EH (cell line): Measurements from ENCODE around the gene NDFIP1.
A peak's percentile ranks its signal among the peaks of the same experiment; 100 is the strongest.
"Not testable (repeated sequence)": the region's sequence is repeated elsewhere in the genome, so short reads cannot be mapped to it uniquely, and the experiment has no call there.

Experiments used
- DNase-seq: peaks from one replicate; pipeline ENCODE4 v3.0.0-alpha.2; 2015; ENCODE audit warnings: low read depth

The NDFIP1 gene, protein sequence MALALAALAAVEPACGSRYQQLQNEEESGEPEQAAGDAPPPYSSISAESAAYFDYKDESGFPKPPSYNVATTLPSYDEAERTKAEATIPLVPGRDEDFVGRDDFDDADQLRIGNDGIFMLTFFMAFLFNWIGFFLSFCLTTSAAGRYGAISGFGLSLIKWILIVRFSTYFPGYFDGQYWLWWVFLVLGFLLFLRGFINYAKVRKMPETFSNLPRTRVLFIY

DNA sequence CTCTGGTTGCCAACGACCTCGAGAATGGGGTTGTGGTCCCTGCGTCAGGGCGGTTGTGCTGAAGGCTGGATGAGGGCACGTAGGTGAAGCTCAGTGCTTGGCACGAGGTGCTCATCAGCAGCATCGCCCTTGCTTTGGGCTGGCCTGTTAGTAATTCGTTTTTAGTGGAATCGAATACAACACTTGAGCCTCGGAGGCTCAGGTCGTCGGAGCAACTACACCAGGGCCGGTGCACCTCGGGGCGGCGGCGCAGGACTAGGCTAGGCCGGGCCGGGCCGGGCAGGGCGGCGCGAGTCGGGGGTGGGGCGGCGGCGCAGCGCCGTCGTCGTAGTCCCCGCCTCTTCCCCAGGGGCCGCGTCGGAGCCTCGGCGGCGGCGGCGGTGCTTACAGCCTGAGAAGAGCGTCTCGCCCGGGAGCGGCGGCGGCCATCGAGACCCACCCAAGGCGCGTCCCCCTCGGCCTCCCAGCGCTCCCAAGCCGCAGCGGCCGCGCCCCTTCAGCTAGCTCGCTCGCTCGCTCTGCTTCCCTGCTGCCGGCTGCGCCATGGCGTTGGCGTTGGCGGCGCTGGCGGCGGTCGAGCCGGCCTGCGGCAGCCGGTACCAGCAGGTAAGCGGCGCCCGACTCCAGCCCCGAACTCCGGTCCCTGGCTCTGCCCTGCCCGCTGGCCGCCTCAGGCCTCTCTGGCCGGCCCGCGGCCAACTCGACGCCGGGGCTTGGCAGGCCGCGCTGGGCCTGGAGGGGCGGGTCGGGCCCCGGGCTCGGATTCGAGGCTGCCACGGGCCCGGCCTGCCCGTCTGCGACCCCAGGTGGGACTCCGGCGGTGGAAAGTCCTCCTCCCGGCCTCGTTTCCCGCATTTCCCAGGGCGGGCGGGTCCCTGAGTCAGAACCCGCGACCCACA lies at the start of gene NDFIP1:
Gene NDFIP1, plus strand, starts transcription at position 348 of the 899 bp plus-strand sequence. Its CDS starts 196 bp downstream, at position 544.
- peak; percentile 85 for DNase-seq

DNA sequence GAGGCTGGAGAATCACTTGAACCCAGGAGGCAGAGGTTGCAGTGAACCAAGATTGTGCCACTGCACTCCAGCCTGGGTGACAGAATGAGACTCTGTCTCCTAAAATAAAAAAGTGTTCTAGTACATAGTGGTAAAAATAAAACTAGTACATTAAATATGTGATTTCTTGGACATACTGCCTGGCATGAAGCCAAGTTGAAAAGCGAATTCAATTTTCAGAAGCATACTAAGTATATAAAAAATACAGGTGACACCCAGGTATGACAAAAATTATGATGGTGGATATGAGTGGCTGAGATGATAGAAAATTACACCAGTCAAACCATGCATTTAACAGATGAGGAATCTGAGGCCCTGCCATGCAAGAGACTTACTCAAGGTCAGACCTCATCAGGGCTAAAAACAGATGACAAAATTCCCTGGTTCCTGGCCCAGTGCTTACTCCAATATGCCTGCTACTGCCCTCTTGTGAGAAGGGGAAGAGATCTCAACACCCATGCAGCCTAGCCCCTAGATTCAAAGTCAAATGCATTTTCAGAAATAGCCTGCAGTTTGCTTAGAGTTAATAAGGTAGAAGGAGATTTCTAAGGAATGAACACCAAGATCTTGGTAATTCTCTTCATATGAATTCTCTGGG lies 49.2 kb upstream of the NDFIP1 start:
- peak; percentile 46 for DNase-seq

DNA sequence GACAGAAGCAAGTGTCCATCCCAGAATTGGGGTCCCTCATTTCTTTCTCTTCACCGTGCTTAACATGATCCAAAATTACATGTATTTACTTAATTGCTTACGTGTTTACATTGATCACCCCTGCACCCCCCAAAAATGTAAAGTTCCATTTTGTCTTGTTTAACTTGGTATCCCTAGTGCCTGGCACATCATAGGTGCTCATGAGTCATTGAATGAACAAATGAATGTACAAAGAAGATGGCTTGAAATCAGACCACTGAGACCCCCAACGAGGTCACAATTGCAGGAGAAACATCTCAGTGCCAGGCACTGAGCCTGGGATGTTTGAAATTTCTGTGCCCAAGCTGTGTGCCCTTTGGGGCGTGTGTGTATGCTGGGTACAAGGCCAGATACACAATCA lies 45.2 kb upstream of the NDFIP1 start:
- no peak for DNase-seq

DNA sequence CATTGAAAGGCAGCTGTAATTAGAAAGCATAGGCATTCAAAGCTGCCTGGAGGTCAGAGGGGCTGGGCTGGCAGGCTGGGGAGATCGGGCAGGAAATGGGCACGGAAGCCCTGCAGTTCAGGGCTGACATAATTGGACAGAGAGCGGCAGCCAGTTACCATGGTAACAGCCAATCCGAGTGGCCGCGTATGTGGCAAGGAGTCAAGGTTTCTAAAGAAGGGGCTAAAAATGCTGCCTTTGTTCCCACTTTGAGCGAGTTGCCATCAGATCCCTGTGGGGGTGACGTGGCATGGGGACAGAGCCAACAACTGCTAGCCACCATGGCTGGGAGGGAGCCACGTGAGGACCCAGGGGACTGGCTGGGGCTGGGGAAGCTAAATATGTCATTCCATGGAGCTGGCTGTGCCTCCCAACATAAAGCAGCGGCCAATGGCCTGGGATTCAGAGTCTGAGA lies 44.7 kb upstream of the NDFIP1 start:
- peak; percentile 74 for DNase-seq

DNA sequence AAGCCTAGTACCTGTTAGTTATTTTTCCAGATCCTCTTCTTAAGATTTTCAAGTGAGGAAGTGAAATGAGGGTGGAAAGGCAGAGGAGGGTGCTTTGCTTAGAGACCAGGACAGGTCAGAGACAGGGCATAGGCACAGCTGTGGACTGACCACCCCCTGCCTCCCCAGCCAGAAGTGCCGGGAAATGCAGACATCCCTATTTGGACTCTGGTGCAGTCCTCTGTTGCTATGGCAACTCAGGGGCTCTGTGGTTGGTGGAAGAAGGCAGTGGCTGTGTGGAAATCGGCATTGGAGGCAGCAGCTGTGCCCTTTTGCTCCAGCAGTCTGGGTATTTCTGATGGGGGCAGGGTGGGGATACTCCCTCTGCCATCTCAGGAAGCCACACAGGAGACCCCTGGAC lies 43.3 kb upstream of the NDFIP1 start:
- DNase-seq = peak; percentile 49

DNA sequence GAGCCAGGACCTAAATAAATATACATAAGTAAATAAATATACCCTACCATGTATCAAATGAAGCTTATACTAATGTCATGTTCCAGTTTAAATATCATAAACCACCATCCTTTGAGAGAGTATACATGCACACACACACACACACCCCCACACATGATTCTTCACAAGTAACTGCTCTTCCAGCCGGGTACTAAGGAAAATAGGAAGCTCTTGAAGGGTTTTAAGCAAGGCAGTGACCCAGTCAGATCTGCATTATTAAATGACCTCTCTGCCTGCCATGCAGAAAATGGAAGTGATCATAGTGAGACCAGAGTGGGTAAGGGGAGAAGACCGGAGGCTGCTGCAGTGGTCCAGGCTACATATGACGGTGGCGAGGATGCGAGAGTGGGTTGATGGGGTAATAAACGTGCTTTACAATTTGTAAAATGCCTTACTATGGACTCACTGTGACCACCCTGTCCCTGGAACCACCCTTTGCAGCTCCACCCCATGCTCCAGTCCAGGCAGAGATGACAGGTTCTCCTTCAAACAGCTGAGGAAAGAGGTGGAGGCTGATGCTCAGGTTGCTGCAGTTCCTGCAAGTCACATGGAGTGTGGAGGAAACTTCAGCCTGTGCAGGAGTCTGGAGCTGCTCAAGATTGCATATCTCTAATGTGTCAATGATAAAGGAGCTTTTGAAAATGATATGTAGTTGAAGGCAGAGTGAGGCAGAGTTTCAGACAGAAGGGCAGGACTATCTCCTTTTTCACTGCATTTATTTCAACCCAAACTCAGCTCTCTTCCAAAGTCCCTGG lies 38.8 kb upstream of the NDFIP1 start:
- DNase-seq = no peak

DNA sequence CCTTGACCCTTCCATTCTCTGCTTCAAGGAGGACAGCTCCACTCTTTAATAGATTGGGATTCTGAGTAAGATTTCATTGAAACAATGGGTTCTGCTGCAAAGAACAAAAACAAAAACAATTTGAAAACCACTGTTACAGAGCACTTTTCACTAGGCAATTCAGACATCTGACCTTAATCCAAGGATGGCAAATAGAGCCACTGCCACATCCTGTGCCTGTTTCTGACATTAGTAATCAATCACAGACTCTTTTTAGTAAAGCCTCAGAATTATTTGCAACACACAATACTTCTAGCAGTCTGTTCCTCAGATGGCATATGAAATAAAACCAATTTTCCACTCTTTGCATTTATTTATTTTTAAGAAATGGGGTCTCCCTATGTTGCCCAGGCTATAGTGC lies 37.8 kb upstream of the NDFIP1 start:
- no peak for DNase-seq

DNA sequence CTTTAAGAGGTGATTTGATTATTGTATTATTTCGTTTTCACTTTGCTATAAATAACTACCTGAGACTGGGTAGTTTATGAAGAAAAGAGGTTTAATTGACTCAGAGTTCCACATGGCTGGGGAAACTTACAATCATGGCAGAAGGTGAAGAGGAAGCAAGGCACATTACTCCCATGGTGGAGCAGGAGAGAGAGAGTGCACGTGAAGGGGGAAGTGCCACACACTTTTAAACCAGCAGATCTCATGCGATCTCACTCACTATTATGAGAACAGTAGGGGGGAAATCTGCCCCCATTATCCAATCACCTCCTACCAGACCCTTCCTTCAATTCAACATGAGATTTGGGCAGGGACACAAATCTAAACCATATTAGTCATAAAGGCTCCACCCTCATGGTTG lies 36.1 kb upstream of the NDFIP1 start:
- DNase-seq = no peak

DNA sequence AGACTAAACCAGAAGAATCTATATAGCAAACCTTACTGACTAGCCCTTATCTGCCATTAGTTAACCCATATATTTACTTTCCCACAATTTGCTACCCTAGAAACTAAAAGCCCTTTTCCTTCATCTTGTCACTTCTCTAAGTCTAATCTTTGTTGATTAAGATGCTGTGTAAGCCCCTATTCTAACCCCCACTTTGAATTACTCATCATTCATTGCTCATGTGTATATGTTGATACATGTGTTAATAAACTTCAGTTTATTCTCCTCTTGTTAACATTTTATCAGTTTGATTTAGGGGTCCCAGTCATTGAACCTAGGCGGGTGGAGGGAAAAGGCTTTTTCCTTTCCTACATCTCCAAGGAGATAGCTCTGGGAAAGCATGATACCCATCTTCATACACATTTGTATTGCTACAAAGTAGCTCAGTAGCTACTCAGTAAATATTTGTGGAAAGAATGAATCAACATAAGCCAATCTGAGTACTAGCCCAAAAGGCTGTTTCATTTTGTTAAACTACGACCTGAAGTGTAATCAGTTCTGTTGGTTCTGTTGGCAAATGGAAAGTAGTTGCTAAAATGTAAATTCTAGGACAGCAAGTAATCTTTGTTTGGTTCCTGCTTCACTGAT lies 35.1 kb upstream of the NDFIP1 start:
- no peak for DNase-seq

DNA sequence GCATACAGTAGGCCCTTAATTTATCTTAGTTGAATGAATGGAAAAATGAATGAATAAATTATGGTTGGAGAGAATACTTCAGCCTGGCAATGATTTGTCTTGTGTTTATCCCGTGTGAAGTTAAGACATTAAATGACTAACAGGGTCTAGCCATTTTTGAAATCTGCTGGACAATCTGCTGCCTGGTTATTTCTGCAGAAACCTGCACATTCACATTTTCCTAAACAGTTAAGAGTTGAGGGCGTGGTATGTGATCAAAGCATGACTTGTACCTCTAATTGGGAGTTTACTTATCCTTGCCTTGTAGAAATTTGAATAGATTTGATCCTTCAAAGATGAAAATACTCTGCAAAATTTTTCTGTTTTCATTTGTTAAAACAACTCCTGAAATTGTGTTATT lies 34.6 kb upstream of the NDFIP1 start:
- DNase-seq = no peak

DNA sequence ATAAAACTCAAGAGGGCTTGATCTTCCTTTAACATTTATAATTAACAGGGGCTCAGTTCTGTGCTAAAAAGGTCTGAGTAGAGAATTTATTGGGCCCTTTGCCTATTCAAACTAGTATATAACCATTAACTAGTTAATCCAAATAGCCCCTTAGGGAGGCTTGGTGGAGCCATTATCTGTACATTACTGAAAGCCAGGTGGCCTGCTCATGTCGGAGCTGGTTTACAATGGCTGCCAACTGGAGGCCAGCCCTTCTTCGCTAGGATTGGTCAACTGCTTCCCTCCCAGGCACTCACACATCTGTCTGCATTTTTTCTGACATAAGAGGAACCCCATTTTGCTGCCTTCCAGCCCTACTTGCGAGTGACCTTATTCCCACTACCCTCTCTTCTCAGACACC lies 30.4 kb upstream of the NDFIP1 start:
- no peak for DNase-seq

DNA sequence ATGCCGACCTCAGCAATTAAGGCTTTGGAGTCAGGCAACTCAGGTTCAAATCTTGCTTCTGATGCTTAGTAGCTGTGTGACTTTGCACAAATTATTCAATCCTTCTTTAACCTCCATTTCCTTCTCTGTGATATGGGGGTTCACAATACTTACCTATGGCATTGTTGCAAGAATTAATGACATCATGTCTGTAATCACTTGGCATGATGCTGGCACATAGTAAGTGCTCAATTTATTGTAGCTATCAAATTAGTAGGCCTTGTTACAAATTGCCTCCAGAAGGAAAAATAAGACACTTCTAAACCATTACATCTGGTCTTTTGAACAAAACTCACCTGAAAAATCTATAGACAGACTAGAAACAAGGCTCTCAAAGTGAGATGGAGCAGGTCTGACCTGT lies 29.9 kb upstream of the NDFIP1 start:
- DNase-seq = no peak

DNA sequence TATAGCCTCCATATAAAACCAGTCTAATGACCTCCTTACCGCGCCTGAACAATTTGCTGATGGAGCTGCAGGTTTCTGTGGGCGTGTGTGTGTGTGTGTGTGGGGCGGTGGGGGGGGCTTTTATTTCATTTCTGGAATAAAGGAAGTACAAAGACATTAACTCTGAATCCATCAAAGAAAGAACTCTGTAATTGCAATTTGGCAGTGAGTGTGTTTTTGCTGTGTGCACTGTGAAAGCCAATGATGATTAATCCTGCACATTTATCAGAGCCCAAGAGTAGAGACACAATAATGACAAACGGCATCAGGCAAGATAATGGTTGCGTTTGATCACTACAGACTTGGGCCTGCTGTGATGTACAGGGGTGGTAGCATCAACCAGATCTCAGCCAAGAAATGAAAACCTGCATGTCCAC lies 29.3 kb upstream of the NDFIP1 start:
- no peak for DNase-seq

DNA sequence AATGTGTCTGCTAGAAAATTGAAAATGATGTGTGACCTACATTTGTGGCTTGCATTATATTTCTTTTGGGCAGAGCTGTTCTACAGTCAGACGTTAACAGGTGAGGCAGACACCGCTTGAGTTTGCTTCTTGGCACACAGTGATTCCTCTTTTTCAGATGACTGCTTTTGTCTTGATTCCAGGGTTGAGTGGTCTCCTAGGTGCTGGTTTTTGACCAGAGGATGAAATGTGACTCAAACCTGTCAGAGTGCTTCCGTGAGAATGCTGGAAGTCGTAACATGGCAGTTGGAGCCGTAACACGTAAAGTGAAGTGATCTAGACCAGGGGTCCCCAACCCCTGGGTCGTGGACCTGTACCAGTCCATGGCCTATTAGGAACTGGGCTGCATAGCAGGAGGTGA lies 28.3 kb upstream of the NDFIP1 start:
- DNase-seq = no peak

DNA sequence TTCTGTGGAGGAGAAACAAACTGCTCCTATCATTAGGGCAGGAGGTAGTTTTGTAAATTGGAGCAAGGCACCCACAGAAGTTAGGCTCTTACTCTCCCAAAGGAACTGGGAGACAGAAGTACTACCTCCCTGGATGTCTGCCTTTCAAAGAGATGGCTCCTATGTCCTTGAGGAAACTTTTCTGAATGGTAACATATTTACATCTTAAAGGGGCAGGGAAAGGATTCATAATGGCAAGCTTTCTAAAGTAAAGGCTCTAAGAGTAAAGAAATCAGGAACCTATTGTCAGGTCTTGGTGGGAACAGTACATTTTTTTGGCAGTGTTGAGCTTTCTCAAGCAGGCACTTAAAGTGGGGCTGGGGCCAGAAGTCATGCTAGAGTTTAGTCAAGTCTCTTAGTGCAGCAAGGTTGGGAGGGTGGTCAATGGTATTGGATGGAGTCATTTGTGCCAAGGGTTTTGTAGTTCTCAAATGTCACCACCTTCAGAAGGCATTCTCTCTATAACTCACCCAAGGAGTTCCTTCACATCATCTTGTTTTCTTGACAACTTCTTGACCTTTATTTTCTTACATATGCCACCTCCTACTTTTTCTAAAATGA lies 26.3 kb upstream of the NDFIP1 start:
- DNase-seq = no peak

DNA sequence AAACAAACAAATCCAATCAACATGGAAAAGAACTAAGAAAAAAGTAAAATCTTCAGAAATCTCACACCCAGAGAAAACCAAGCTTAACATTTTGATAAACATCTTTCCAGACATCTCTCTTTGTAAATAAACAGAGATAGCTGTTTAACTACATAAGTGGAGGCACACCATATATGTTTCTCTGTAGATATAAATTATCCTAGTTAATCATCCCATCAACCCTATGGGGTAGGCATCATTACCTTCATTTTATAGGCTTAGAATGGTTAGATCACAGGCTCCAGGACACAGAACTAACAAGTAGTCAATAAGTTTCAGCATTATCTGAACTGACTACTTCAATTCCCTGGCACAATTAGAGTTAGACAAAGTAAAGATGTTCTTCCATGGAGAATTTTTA lies 22.4 kb upstream of the NDFIP1 start:
- DNase-seq = no peak

DNA sequence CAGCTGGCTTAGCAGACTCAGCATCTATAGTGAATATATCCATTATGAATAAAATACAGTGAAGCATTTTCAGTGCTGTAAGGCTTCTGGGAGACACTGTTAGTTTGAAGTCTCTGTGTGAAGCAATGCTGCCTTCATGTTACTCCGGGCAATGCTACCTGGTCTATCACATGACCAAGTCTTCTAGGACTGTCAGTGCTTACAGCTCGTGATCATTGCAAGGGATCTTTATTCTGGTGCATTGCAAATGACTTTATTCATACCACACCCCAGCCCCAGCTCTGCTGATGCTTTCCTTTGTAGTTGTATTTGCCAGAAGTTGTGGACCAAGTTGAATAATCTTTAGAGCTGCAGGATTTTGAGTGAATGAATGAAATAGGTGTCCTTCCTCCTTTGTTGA lies 21.9 kb upstream of the NDFIP1 start:
- no peak for DNase-seq

DNA sequence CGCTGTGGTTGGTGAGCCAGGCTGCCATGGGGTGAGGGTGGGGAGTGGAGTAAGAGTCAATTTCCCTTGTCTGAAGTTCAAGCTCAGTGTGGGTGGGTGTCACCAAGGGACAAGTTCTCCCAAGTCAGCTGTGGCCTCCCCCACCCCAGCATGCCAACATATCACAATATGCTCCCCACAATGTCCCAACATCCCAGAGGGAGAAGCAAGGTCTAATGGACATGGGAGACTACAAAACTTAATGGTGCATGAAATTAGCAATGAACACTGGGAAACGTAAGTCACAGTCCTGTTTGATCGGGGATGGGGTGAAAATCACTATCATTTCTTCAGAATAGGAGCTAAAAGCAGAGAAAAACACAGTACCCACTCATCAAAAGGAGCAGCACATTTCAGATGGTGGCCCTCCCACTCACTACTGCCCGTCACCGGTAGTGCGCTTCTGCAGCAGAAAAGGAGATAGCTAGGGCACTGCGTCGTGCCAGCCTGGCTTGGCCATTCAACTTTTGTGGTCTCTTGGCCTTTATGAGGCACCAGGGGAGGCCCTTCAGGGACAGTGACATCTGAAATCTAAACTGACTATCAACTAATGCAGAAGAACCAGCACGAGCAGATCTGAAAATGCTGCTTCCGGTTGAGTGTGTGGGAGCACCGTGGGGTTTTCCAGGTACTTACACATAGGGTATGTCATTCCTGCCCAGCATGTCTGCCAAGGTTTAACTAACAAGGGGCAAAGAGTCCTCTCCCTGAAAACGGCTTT lies 20.5 kb upstream of the NDFIP1 start:
- no peak for DNase-seq

DNA sequence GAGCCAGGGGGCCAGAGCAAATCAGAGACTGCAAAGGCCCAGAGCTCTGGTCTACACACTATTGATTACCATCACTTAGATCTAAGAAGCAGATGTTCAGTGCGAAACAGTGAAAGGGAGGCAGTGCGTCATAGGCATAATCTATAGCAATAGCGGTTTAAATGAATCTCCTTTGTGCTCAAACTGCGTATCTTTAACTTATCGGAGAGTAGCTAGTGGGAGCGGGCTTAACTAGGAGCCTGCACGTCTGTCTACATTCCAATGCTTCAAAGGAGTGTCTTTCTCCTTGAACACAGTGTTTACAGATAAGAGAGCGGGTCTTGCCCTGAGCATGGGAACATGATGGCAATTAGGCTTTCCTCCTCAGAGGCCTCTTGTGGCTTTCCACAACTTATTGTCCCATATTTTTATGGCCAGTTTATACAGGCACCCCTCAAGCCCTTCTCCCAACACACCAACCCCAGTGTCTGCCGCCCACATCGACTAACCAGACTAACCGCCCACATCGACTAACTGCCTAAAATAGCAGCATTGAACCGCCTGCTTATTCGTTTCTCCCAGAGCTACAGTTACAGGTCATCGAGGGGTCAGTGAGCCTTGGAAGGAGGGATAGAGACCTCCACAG lies 19.6 kb upstream of the NDFIP1 start:
- DNase-seq = not testable (repeated sequence)

DNA sequence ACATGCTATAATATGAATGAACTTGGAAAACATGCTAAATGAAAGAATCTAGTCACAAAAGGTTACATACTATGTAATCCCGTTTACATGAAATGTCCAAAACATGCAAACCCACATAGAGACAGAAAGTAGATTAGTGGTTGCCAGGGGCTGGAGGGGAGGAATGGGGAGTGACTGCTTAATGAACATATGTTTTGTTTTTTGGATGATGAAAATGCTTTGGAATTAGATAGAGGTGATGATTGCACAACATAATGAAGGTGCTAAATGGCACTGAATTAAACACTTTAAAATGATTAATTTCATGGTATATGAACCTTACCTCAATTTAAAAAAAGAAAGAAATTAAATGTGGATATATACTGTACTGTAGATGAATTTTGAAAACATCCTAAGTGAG lies 17.6 kb upstream of the NDFIP1 start:
- DNase-seq = no peak
